Activated naive CD4-positive, alpha-beta T cell treated with anti-CD3 and anti-CD28 coated beads, Interleukin-2, amount 50 U/mL, for 24 hours (primary cell): ENCODE data around the gene MPPED1.

ENCODE experiments used
- H3K27ac Mint-ChIP-seq: one replicate; pipeline ENCODE4 v1.8.0; 2021; ENCODE audit warnings: mild to moderate bottlenecking, mixed read lengths
- H3K27me3 Mint-ChIP-seq: one replicate; pipeline ENCODE4 v1.8.0; 2021; ENCODE audit warnings: mixed read lengths
- H3K36me3 Mint-ChIP-seq: one replicate; pipeline ENCODE4 v1.8.0; 2021; ENCODE audit warnings: mixed read lengths
- H3K4me1 Mint-ChIP-seq: one replicate; pipeline ENCODE4 v1.8.0; 2021; ENCODE audit warnings: mixed read lengths
- H3K4me3 Mint-ChIP-seq: one replicate; pipeline ENCODE4 v1.8.0; 2021; ENCODE audit warnings: mild to moderate bottlenecking, mixed read lengths
- H3K9me3 Mint-ChIP-seq: one replicate; pipeline ENCODE4 v1.8.0; 2021; ENCODE audit warnings: mixed read lengths

The MPPED1 gene

DNA sequence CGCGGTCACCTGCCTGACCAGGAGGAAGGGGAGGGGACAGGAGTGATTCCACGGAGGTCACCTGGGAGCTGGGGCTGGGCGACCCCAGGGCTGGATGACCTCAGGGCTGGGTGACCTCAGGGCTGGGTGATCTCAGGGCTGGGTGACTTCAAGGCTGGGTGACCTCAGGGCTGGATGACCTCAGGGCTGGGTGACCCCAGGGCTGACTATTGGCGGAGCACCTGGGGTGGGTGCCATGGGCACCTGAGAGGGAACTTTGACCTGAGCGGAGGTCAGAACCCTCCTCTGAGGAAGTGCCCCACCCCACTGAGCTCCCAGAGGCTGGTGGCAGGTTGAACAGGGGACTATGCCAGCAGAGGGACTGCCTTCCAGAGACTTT lies 11.8 kb upstream of the MPPED1 start:
- no peak overlapping the region for H3K4me3 Mint-ChIP-seq
- H3K27ac Mint-ChIP-seq, result no peak overlapping the region
- H3K36me3 Mint-ChIP-seq, result no peaks in the 10 kb centered on the region
- no peaks in the 10 kb centered on the region for H3K4me1 Mint-ChIP-seq
- H3K9me3 Mint-ChIP-seq, result no peaks in the 10 kb centered on the region
- H3K27me3 Mint-ChIP-seq, result peaks cover 6% of the 10 kb centered on the region

DNA sequence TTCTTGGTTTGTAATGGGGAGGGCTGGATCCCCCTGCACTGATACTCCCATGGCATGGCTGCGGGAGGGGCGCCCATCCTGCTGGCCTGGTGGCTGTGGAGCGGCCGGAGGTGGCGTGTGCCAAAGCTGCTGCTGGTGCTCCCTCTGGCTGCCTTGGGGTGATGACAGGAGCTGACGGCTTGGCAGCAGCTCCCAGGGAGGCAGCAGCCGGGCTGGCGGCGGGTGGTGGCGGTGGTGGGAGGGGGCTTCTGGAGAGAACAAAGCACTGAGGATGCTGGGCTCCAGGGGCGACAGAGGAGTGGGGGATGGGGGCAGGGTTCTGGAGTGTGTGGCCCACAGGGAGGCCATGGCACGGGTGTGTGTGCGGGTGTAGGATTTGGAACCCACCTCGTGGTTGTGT lies 11.4 kb upstream of the MPPED1 start:
- Mint-ChIP-seq H3K4me3 (no peak overlapping the region), H3K4me1 (no peaks in the 10 kb centered on the region), H3K36me3 (no peaks in the 10 kb centered on the region), H3K27me3 (peaks cover 6% of the 10 kb centered on the region), H3K27ac (no peak overlapping the region), H3K9me3 (no peaks in the 10 kb centered on the region)

DNA sequence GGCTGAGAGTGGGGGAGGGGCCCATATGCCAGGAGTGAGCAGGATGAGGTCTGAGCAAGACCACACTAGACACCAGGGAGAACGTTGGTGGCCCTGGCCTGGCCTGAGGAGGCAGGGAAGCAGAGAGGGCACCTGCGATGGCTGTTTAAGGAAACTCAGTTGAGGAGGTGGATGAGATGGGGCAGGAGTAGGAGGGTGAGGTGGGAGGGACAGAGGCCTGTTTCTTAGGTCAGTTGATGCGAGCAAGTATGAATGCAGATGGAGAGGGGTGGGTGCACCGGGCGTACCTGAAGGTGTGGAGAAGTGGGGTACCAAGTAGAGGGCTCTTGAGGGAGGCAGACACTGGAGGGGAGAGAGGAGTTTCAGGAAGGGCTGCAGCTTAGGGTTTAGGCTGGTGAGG lies 10.6 kb upstream of the MPPED1 start:
- Mint-ChIP-seq H3K4me3 (no peak overlapping the region), H3K4me1 (no peaks in the 10 kb centered on the region), H3K36me3 (no peaks in the 10 kb centered on the region), H3K9me3 (no peaks in the 10 kb centered on the region), H3K27ac (peak overlapping the region; percentile 76), H3K27me3 (peaks cover 6% of the 10 kb centered on the region)

DNA sequence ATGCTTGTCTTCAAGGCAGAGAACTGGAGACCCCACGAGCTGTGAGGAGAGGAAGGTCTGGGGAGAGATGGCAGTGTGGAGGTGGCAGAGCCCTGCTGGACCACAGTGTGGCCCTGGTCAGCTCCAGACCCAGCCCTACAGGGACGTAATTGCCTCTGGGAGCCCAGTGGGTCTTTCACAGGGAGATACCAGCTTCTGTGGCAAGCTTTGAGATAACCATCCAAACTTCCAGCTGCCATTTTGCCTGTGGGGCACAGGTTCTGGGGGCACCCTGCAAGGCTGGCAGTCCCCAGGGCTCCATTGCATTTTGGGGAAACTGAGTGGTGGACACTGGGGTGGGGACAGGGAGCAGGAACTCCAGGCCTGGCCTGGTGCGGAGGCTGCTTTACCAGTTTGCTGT lies 10.2 kb upstream of the MPPED1 start:
- H3K27me3 Mint-ChIP-seq, result peaks cover 6% of the 10 kb centered on the region
- H3K27ac Mint-ChIP-seq, result no peak overlapping the region
- no peaks in the 10 kb centered on the region for H3K9me3 Mint-ChIP-seq

DNA sequence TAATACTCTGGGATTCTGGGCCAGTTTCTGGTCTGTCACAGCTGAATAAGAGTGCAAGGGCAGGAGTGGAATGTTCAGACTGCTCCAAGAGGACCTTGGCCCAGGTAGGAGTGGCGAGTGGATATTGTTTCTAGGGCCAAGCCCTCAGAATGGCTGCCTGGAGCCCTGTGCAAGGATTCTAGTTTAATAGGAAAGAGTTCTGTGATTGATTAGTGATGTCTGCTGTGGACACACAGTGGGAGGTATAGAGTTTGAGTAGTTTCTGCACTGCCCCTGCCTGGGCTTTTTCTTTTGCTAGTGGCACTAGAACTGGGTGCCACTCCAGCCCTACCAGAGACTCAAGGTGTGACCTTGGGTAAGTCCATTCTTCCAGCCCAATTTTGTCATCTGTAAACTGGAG lies 9.7 kb upstream of the MPPED1 start:
- no peaks in the 10 kb centered on the region for H3K4me1 Mint-ChIP-seq
- H3K9me3 Mint-ChIP-seq, result no peaks in the 10 kb centered on the region
- no peaks in the 10 kb centered on the region for H3K36me3 Mint-ChIP-seq
- H3K27me3 Mint-ChIP-seq, result peaks cover 6% of the 10 kb centered on the region
- H3K4me3 Mint-ChIP-seq, result no peak overlapping the region
- no peak overlapping the region for H3K27ac Mint-ChIP-seq

More for the DNA sequence above, 10.2 kb upstream of the MPPED1 start:
- H3K4me3 Mint-ChIP-seq, result no peak overlapping the region
- no peaks in the 10 kb centered on the region for H3K36me3 Mint-ChIP-seq
- H3K4me1 Mint-ChIP-seq, result no peaks in the 10 kb centered on the region

DNA sequence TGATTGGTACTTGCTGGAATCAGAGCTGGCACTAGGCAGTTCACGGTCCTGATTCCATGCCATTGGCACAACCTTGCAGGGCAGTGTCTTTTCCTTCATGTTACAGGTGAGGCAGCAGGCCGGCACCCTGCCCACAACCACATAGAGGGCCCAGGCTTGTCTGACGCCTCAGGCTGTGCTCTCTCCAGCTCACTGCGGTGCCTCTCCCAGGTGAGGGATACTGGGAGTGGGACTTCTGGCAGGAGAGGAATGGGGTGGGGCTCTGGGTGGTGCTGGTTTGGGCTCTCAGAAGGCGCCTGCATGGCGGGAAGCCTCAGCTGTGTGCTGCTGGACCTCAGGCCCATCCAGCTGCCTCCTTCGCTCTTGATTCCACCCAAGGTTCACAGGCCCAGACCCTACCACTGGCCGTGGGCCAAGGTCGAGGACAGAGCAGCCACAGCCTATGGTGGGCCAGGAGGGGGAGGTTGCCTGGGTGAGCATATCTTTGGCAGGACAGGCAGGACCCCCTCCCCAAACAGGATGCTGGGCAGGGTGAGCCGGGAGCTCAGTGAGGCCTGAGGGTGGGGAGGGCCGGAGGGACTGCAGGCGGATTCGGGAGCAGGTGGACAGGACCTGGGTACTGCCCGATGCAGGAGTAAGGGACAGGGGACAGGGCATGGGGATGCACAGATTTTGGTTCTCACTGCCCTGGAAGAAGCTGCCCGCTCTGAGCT lies 7.0 kb upstream of the MPPED1 start:
- Mint-ChIP-seq H3K9me3 (no peaks in the 10 kb centered on the region), H3K36me3 (no peaks in the 10 kb centered on the region), H3K27me3 (peaks cover 7% of the 10 kb centered on the region), H3K4me3 (no peak overlapping the region), H3K27ac (no peak overlapping the region), H3K4me1 (no peaks in the 10 kb centered on the region)

DNA sequence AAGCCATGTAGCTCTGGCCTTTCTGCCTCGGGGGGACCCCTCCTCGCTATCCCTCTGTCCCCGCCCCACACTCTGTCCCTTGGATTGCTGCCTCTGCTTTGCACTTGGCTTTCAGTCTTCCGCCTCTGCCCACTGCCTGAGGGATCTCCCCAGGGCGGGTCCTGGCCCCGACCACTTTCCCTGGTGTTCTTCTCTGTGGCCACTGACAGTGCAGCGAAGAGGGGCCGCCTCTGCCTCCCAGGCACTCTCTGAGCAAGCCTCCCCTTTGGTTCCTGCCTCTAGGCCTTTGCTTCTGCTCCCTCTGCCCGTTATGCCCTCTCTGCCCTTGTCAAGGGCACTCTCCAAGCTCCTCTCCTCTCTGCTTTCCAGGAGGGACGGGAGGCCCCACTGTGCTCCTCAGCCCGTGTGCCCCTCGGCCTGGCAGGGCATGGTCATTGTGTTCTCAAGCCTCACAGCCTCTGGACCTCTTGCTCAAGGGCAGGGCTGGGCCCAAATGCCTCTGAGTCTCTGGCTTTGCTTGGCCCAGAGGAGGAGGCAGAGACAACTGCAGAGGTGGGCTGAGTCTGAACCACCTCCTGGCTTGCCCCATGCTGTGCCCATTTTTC lies 5.5 kb upstream of the MPPED1 start:
- H3K27ac Mint-ChIP-seq, result no peak overlapping the region
- peaks cover 19% of the 10 kb centered on the region for H3K27me3 Mint-ChIP-seq
- H3K4me1 Mint-ChIP-seq, result no peaks in the 10 kb centered on the region
- H3K9me3 Mint-ChIP-seq, result no peaks in the 10 kb centered on the region
- no peak overlapping the region for H3K4me3 Mint-ChIP-seq
- H3K36me3 Mint-ChIP-seq, result no peaks in the 10 kb centered on the region

DNA sequence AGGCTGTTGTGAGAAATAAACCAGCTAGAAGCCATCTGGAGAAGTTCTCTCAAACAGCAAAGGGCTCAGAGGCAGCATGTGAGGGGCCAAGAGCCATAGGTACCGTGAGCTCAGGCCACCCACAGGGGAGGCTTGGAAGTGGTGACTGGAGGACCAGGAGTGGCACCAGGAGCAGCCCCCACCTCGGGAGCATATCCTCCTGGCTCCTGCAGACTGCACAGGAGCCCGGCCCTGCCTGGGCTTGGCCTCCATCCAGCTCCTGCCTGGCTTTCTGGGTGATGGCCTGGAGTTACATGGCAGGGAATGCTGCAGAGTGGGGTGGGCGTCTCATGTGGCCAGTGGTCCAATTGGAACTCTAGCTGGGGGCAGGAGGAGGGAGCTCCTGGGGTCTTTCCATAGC lies 4.2 kb upstream of the MPPED1 start:
- peaks cover 18% of the 10 kb centered on the region for H3K27me3 Mint-ChIP-seq
- no peaks in the 10 kb centered on the region for H3K9me3 Mint-ChIP-seq
- no peaks in the 10 kb centered on the region for H3K36me3 Mint-ChIP-seq
- H3K4me1 Mint-ChIP-seq, result peaks cover 2% of the 10 kb centered on the region
- H3K4me3 Mint-ChIP-seq, result no peak overlapping the region
- H3K27ac Mint-ChIP-seq, result no peak overlapping the region

DNA sequence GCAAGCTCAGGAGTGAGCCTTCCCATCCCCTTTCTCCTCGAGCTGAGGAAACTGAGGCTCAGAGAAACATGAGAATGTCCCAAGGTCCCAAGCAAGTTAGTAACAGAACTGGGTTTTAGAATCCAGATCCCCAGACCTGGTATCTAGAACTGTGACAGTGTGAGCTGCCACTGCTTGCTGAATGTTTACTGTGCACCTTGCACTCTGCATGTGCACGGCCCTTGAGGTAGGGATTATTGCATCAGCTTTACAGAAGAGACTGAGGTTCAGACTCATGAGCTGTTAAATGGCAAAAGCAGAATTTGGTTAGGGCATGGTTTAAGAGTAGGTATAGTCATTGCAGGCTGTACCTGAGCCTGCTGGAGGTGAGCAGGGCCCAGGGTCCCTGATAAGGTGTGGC lies 3.8 kb upstream of the MPPED1 start:
- no peak overlapping the region for H3K27ac Mint-ChIP-seq
- H3K27me3 Mint-ChIP-seq, result peaks cover 22% of the 10 kb centered on the region
- peaks cover 4% of the 10 kb centered on the region for H3K4me1 Mint-ChIP-seq
- no peaks in the 10 kb centered on the region for H3K36me3 Mint-ChIP-seq
- H3K4me3 Mint-ChIP-seq, result no peak overlapping the region
- H3K9me3 Mint-ChIP-seq, result no peaks in the 10 kb centered on the region

DNA sequence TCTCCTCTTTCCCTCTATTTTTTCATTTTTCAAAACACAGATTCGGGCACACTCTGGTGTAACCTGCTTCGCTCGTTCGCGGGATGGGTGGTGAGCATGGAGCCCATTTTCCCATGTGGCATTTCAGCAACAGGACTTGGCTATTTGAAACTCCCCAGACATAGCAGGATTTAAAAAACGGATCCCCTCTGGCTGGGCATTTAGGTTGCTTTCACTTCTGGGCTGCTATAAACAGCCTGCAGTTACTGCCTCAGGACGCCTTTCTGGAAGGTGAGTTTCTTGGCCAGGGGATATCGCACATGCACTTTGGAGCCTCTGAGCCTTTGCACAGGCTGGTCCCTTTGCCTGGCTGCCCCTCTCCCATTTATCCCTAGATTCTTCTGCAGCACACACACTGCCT lies 2.8 kb upstream of the MPPED1 start:
- Mint-ChIP-seq H3K36me3 (no peaks in the 10 kb centered on the region), H3K9me3 (no peaks in the 10 kb centered on the region), H3K27ac (no peak overlapping the region), H3K4me3 (no peak overlapping the region), H3K27me3 (peaks cover 30% of the 10 kb centered on the region), H3K4me1 (peaks cover 4% of the 10 kb centered on the region)

DNA sequence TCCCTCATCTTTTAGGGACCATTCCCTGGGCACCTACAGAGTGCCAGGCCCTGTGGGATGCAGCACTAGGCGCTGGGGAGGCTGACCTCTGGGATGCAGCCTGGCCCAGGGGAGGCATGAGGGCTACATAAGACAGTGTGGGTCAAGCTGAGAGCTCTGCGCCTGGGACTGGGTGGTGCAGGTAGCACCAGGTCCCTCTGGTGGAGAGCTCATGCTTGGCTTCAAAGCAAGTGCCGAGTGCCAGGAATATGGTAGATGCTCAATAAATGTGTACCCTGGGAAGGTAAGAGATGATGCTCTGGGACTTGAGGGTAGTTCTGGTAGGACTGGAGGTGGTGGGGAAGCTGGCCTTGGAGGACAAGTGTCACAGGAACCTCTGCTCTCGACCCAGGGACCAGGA lies 2.0 kb upstream of the MPPED1 start:
- H3K36me3 Mint-ChIP-seq, result no peaks in the 10 kb centered on the region
- H3K27ac Mint-ChIP-seq, result no peak overlapping the region
- no peaks in the 10 kb centered on the region for H3K9me3 Mint-ChIP-seq
- no peak overlapping the region for H3K4me3 Mint-ChIP-seq
- H3K4me1 Mint-ChIP-seq, result peaks cover 4% of the 10 kb centered on the region
- peaks cover 37% of the 10 kb centered on the region for H3K27me3 Mint-ChIP-seq

DNA sequence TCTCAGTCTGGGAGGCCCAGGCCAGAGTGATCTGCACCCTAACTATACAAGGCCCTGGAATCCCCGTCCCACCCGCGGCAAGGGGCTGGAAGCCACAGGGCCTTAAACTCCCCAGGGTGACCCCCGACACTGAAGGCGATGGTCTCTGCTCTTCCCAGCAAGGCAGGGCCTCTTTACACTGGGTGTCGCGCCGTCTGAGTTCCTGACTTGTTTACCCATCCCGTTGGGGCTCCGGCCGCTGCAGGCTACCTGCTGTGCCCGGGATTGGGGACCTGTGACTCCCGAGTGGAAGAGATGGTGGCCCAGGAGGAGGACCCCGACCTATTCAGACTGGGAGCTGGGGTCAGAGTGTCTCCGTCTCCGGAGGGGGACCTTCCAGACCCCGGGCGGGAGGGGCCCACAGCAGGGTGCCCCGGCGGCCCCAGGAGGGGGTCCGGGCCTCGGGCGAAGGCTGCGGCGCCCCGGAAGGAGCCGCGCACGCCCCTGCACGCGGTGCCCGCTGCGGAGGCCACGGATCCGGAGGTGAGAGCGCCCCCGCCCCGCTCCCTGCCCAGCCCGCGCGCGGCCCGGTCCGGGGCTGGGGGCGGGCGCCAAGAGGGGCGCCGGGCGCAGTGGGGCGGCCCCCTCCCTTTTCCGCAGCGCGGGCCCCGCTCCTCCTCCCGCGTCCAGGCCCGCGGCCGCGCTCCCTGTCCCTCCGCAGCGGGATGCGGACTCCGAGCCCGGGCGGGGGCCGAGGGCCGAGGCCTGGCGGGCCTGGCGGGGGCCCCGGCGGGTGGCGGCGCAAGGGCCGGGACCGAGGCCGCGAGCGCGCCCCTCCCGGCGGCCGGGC lies 560 bp upstream of the MPPED1 start:
- Mint-ChIP-seq H3K27ac (no peak overlapping the region), H3K36me3 (no peaks in the 10 kb centered on the region), H3K9me3 (no peaks in the 10 kb centered on the region), H3K4me1 (peaks cover 4% of the 10 kb centered on the region), H3K27me3 (peaks cover 38% of the 10 kb centered on the region), H3K4me3 (no peak overlapping the region)

DNA sequence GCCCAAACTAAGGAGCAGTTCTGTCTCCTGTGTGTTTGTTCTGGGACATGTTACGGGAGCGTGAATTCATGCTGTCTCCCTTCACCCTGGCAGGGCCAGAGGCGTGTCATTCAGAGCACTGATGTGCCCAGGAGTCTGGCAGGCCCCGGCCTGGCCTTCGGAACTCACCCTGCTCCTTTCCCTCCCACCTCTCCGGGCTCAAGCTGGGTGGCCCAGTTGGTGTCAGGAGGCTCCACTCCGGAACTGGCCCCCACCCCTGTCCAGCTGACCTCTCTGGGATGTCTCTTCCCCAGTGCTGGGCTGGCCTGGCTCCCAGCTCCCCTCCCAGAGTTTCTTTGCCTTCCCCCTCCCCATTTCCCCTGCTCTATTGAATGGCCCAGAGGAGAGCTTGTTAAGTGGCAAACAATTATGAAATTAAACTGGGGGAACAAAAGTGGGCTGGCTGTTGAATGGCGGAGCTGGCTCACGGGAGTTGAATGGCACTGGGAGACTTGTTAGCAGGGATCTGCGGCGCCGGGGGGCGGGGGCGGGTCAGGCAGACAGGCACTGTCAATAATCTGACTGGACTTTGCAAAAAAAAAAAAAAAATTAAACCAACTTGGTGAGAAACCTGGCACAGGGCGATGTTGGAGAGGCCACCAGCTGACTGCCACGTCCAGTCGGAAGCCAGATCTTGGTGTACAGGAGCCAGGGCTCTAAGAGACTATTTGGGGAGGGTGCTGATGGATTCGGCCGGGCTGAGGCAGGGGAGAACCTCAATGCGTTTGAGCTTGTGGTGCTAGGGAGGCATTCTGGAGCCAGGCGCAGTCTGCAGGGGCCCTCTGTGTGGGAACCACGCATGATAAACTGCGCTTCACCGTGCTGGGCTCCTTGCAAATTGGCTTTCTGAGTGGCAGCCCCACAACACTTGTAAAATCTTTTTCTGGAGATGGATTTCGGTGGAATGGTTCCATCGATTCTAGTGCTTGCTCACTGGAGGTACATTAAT lies 1.3 kb downstream of the MPPED1 start:
- H3K9me3 Mint-ChIP-seq, result no peaks in the 10 kb centered on the region
- H3K27ac Mint-ChIP-seq, result no peak overlapping the region
- no peak overlapping the region for H3K4me3 Mint-ChIP-seq
- H3K36me3 Mint-ChIP-seq, result no peaks in the 10 kb centered on the region
- peaks cover 4% of the 10 kb centered on the region for H3K4me1 Mint-ChIP-seq
- H3K27me3 Mint-ChIP-seq, result peaks cover 41% of the 10 kb centered on the region

DNA sequence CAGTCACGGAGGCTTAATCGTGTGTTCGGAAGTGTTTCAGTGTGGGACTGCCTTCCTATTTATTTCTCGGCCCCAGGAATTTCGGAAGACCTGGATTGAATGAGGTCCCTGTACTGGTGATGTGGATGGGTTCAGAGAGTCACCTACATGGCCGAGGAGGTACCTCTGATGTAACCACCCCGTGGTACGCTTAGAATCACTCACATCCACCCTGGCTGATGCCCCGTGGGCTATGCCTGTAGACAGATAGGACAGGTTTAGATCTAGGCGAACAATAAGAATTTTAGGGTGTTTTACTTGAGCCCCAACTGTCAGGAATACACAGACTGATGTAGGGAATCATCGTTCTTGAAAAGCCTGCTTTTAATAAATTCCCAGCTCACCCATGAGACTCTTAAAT lies 2.0 kb downstream of the MPPED1 start:
- Mint-ChIP-seq H3K9me3 (no peaks in the 10 kb centered on the region), H3K27ac (no peak overlapping the region)

DNA sequence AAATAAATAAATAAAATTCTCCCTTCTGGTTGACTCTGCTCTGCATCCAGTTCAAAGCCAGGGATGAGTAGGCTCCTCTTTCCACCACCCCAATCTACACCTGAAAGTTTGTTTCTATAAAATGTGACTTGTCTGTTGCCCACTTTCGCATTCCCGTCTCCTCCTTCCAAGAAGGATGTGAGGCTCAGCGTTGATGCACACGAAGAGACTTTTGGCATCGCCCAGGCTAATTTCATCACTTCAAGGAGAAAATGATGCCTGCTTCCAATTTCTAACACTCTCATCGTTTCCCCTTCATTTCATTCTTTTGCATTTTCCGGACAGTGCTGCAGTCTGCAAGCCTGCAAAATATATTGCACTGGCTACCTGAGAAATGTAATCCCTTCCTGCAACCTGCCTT lies 3.9 kb downstream of the MPPED1 start:
- Mint-ChIP-seq H3K4me3 (no peak overlapping the region), H3K4me1 (peaks cover 4% of the 10 kb centered on the region), H3K27me3 (peaks cover 29% of the 10 kb centered on the region), H3K36me3 (no peaks in the 10 kb centered on the region), H3K27ac (no peak overlapping the region), H3K9me3 (no peaks in the 10 kb centered on the region)

More for the DNA sequence above, 2.0 kb downstream of the MPPED1 start:
- H3K27me3 Mint-ChIP-seq, result peaks cover 41% of the 10 kb centered on the region
- peaks cover 4% of the 10 kb centered on the region for H3K4me1 Mint-ChIP-seq
- no peak overlapping the region for H3K4me3 Mint-ChIP-seq
- no peaks in the 10 kb centered on the region for H3K36me3 Mint-ChIP-seq
